WTC11 (cell line): ENCODE data around the gene KRTAP20-3. TPM values are rescaled to one million over a fixed set of nuclear protein-coding genes. Genes with fewer than 3 reads are reported as not detected.

ENCODE experiments used
- ATAC-seq: fragments of 200-7000 bp; cut with Tn5 transposase; 2 replicates; pipeline ENCODE4 v1.10.0; 2021; ENCODE audit warnings: mild to moderate bottlenecking, moderate library complexity
- CTCF ChIA-PET: fragments of 300-600 bp; sonication (Branson Sonifier 250); formaldehyde crosslinking; loops from one replicate; lab custom pipeline; 2021; ENCODE audit warnings: antibody characterized with exemption; lab: Charles Lee
- POLR2A ChIA-PET: fragments of 350-600 bp; sonication (Branson Sonifier 250); formaldehyde crosslinking; loops from one replicate; lab custom pipeline; 2021; ENCODE audit warnings: antibody characterized with exemption; lab: Charles Lee
- DNase-seq: peaks from one replicate; pipeline ENCODE4 v3.0.0; 2021; ENCODE audit warnings: low spot score
- H3K27ac Mint-ChIP-seq: 2 replicates; pipeline ENCODE4 v1.8.0; 2021; ENCODE audit warnings: mixed read lengths
- H3K27me3 Mint-ChIP-seq: 2 replicates; pipeline ENCODE4 v1.8.0; 2021; ENCODE audit warnings: low read depth, mild to moderate bottlenecking, moderate library complexity, mixed read lengths
- H3K36me3 Mint-ChIP-seq: 2 replicates; pipeline ENCODE4 v1.8.0; 2021; ENCODE audit warnings: mixed read lengths
- H3K4me1 Mint-ChIP-seq: 2 replicates; pipeline ENCODE4 v1.8.0; 2022; ENCODE audit warnings: mixed read lengths
- H3K4me3 Mint-ChIP-seq: 2 replicates; pipeline ENCODE4 v1.8.0; 2021; ENCODE audit warnings: mild to moderate bottlenecking, moderate library complexity, mixed read lengths
- H3K9me3 Mint-ChIP-seq: 2 replicates; pipeline ENCODE4 v1.8.0; 2021; ENCODE audit warnings: mixed read lengths
- E2F1 ChIP-seq: sonication (generic); formaldehyde crosslinking; IDR thresholded peaks from 2 replicates; pipeline ENCODE4 v1.8.0; 2022; ENCODE audit warnings: mild to moderate bottlenecking, missing genetic modification reagents
- ESRRA ChIP-seq: sonication (generic); formaldehyde crosslinking; IDR thresholded peaks from 2 replicates; pipeline ENCODE4 v1.8.1; 2022; ENCODE audit warnings: mild to moderate bottlenecking, missing genetic modification reagents, borderline replicate concordance
- IRF2 ChIP-seq: sonication (generic); formaldehyde crosslinking; IDR thresholded peaks from 2 replicates; pipeline ENCODE4 v1.8.0; 2022; ENCODE audit warnings: low read depth, missing genetic modification reagents, borderline replicate concordance
- NFE2L1 ChIP-seq: sonication (generic); formaldehyde crosslinking; IDR thresholded peaks from 2 replicates; pipeline ENCODE4 v1.8.1; 2023; ENCODE audit warnings: missing genetic modification reagents
- OVOL2 ChIP-seq: fragments of 250-450 bp; sonication (Bioruptor Pico); IDR thresholded peaks from 2 replicates; pipeline ENCODE4 v1.9.0; 2021; ENCODE audit warnings: mild to moderate bottlenecking, borderline replicate concordance
- PRRX2 ChIP-seq: fragments of 250-450 bp; sonication (Bioruptor Pico); IDR thresholded peaks from 2 replicates; pipeline ENCODE4 v1.8.0; 2021; ENCODE audit warnings: mild to moderate bottlenecking
- SP1 ChIP-seq: sonication (generic); formaldehyde crosslinking; conservative IDR thresholded peaks from 2 replicates; pipeline ENCODE4 v1.8.1; 2022; ENCODE audit warnings: missing genetic modification reagents
- TEAD4 ChIP-seq: sonication (generic); formaldehyde crosslinking; IDR thresholded peaks from 2 replicates; pipeline ENCODE4 v1.8.0; 2022; ENCODE audit warnings: mild to moderate bottlenecking, missing genetic modification reagents
- TP53 ChIP-seq: sonication (generic); formaldehyde crosslinking; IDR thresholded peaks from 2 replicates; pipeline ENCODE4 v1.8.1; 2023; ENCODE audit warnings: mild to moderate bottlenecking, missing genetic modification reagents
- USF2 ChIP-seq: sonication (generic); formaldehyde crosslinking; IDR thresholded peaks from 2 replicates; pipeline ENCODE4 v1.8.1; 2023; ENCODE audit warnings: mild to moderate bottlenecking, missing genetic modification reagents, moderate library complexity
- ZNF138 ChIP-seq: sonication (generic); formaldehyde crosslinking; conservative IDR thresholded peaks from 2 replicates; pipeline ENCODE4 v1.8.1; 2022; ENCODE audit warnings: mild to moderate bottlenecking, moderate library complexity, missing genetic modification reagents
- total RNA-seq: library from RNA; stranded (reverse); gene quantifications from 3 replicates; pipeline ENCODE4 v1.2.3, GENCODE V29; 2021
- TF ChIP-seq, protein P1 (sequence below): sonication (generic); formaldehyde crosslinking; IDR thresholded peaks from 2 replicates; pipeline ENCODE4 v1.8.1; 2022; ENCODE audit warnings: low read depth, missing genetic modification reagents, borderline replicate concordance
- TF ChIP-seq, protein P2 (sequence below): fragments of 250-450 bp; sonication (Bioruptor Pico); IDR thresholded peaks from 2 replicates; pipeline ENCODE4 v2.1.2; 2022; ENCODE audit warnings: mild to moderate bottlenecking, moderate library complexity
- TF ChIP-seq, protein P3 (sequence below): sonication (generic); formaldehyde crosslinking; conservative IDR thresholded peaks from 2 replicates; pipeline ENCODE4 v1.8.1; 2022; ENCODE audit warnings: mild to moderate bottlenecking, missing genetic modification reagents

The KRTAP20-3 gene
- total RNA-seq, 1 experiment from 2014 or later, result not detected

- no peak for ATAC-seq
- no peak within 1 kb of the TSS for H3K27ac Mint-ChIP-seq
- no peaks in the 10 kb centered on the region for H3K4me1 Mint-ChIP-seq
- no peaks in the 10 kb centered on the region for H3K27me3 Mint-ChIP-seq
- no peaks in the 10 kb centered on the region for H3K36me3 Mint-ChIP-seq
- POLR2A ChIA-PET, result no interaction called here
- CTCF ChIA-PET, result no interaction called here
- no peak for DNase-seq
- H3K4me3 Mint-ChIP-seq, result no peak within 1 kb of the TSS
- H3K9me3 Mint-ChIP-seq, result 0 out of 2 replicates have a peak, but pooled peaks cover 3% of the 10 kb centered on the region
- TF ChIP-seq ESRRA (CRISPR knock-in tag) (no peak), TP53 (no peak), USF2 (no peak), E2F1 (CRISPR knock-in tag) (no peak), OVOL2 (CRISPR knock-in tag) (no peak), IRF2 (CRISPR knock-in tag) (no peak)
These were observed 7.8 kb upstream of the KRTAP20-3 start, which contains the start of gene KRTAP20-2 for GRCh38 chr21:30634906-30635305. KRTAP20-2 (plus strand) TSS chr21:30635206; CDS start chr21:30635264, 58 bp downstream.

GRCh38 chr21:30638686-30639085 lies 4.0 kb upstream of the KRTAP20-3 start:
- Mint-ChIP-seq H3K9me3 (peaks cover 7% of the 10 kb centered on the region; the same call in 1 of the 2 replicates), H3K4me3 (no peak overlapping the region), H3K4me1 (no peaks in the 10 kb centered on the region), H3K36me3 (no peaks in the 10 kb centered on the region), H3K27ac (no peak overlapping the region), H3K27me3 (no peaks in the 10 kb centered on the region)
- DNase-seq (no peak), ATAC-seq (no peak)
- TF ChIP-seq, protein P1, sequence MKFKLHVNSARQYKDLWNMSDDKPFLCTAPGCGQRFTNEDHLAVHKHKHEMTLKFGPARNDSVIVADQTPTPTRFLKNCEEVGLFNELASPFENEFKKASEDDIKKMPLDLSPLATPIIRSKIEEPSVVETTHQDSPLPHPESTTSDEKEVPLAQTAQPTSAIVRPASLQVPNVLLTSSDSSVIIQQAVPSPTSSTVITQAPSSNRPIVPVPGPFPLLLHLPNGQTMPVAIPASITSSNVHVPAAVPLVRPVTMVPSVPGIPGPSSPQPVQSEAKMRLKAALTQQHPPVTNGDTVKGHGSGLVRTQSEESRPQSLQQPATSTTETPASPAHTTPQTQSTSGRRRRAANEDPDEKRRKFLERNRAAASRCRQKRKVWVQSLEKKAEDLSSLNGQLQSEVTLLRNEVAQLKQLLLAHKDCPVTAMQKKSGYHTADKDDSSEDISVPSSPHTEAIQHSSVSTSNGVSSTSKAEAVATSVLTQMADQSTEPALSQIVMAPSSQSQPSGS, result no peak
- no peak for TF ChIP-seq NFE2L1 (CRISPR knock-in tag)
- TF ChIP-seq, protein P2, sequence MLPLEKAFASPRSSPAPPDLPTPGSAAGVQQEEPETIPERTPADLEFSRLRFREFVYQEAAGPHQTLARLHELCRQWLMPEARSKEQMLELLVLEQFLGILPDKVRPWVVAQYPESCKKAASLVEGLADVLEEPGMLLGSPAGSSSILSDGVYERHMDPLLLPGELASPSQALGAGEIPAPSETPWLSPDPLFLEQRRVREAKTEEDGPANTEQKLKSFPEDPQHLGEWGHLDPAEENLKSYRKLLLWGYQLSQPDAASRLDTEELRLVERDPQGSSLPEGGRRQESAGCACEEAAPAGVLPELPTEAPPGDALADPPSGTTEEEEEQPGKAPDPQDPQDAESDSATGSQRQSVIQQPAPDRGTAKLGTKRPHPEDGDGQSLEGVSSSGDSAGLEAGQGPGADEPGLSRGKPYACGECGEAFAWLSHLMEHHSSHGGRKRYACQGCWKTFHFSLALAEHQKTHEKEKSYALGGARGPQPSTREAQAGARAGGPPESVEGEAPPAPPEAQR, result no peak
- TF ChIP-seq, protein P3, sequence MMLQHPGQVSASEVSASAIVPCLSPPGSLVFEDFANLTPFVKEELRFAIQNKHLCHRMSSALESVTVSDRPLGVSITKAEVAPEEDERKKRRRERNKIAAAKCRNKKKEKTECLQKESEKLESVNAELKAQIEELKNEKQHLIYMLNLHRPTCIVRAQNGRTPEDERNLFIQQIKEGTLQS (CRISPR knock-in tag), result no peak
- no peak for TF ChIP-seq TEAD4 (CRISPR knock-in tag)
- TF ChIP-seq ZNF138 (CRISPR knock-in tag), result no peak
- CTCF ChIA-PET, result no interaction called here
- POLR2A ChIA-PET, result no interaction called here

DNA sequence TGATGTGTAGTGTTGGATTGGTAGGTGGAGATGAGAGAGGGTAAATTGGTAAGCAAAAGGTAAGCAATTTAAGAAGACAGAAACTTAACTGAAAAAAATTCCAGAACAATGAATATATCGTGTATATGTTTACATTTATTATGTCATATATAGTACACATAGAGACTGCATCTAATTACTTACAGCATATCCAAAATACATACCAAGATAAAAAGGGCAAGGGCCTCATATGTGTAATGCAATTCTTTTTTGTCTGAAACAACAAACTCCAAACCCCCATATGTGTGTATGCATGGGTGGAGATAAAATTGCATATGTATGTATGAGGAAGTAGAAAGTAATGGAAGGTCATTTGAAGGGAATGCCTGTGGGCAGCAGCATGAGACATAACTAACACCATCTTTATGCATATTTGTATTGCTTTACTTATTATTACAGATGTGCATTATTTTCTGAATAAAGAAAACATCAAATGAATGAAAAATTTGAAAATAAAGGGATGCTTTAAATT lies 4.3 kb downstream of the KRTAP20-3 start:
- Mint-ChIP-seq H3K27me3 (no peaks in the 10 kb centered on the region; the same call in 1 of the 2 replicates), H3K9me3 (no peaks in the 10 kb centered on the region), H3K36me3 (no peaks in the 10 kb centered on the region), H3K4me1 (no peaks in the 10 kb centered on the region), H3K27ac (no peak overlapping the region), H3K4me3 (no peak overlapping the region)
- DNase-seq, result no peak
- no peak for ATAC-seq
- CTCF ChIA-PET, result no interaction called here
- POLR2A ChIA-PET, result no interaction called here
- no peak for TF ChIP-seq USF2
- no peak for TF ChIP-seq SP1 (CRISPR knock-in tag)
- no peak for TF ChIP-seq PRRX2 (CRISPR knock-in tag)
